ENCODE measurements around the gene ZNF304.
A peak's percentile ranks its signal among the peaks of the same experiment; 100 is the strongest.

The ZNF304 gene

GRCh38 chr19:57382806-57383488, 31.9 kb downstream of the ZNF304 start:
- no peaks in the 10 kb centered on the region for H3K4me1 Mint-ChIP-seq
- DNase-seq (ENCODE audit: low spot score in 2 of 2) (no peak), ATAC-seq (no peak)
- no peaks in the 10 kb centered on the region for H3K36me3 Mint-ChIP-seq
- H3K27ac Mint-ChIP-seq = no peak overlapping the region
- H3K9me3 Mint-ChIP-seq = peaks cover 12% of the 10 kb centered on the region
- no peak overlapping the region for H3K4me3 Mint-ChIP-seq

GRCh38 chr19:57389194-57389729, 38.2 kb downstream of the ZNF304 start:
- peak overlapping the region; percentile 97 for H3K27ac Mint-ChIP-seq

GRCh38 chr19:57389730-57390598, 38.9 kb downstream of the ZNF304 start, which contains the start of gene ZNF548:
ZNF548 (plus strand) TSS chr19:57389854; CDS start chr19:57390100, 246 bp downstream.
- peaks cover 10% of the 10 kb centered on the region for H3K9me3 Mint-ChIP-seq

More at GRCh38 chr19:57389194-57389729, 38.2 kb downstream of the ZNF304 start:
- peaks cover 15% of the 10 kb centered on the region for H3K36me3 Mint-ChIP-seq
- peaks cover 37% of the 10 kb centered on the region for H3K4me1 Mint-ChIP-seq
- H3K4me3 Mint-ChIP-seq = peak overlapping the region; percentile 94
- ATAC-seq = no peak
- no peak for DNase-seq (ENCODE audit: low spot score in 2 of 2)
- peaks cover 7% of the 10 kb centered on the region for H3K9me3 Mint-ChIP-seq

GRCh38 chr19:57395710-57396109, 44.6 kb downstream of the ZNF304 start:
- ATAC-seq = no peak
- Mint-ChIP-seq H3K36me3 (peaks cover 55% of the 10 kb centered on the region), H3K27ac (no peak overlapping the region), H3K4me3 (no peak overlapping the region), H3K9me3 (peaks cover 35% of the 10 kb centered on the region), H3K4me1 (peaks cover 39% of the 10 kb centered on the region)
- no peak for DNase-seq (ENCODE audit: low spot score in 2 of 2)

More at GRCh38 chr19:57389730-57390598, 38.9 kb downstream of the ZNF304 start, which contains the start of gene ZNF548:
- DNase-seq (ENCODE audit: low spot score in 2 of 2) (peak; percentile 86 to 98), ATAC-seq (peak; percentile 99)
- Mint-ChIP-seq H3K4me1 (peaks cover 44% of the 10 kb centered on the region), H3K36me3 (peaks cover 20% of the 10 kb centered on the region), H3K4me3 (peak within 1 kb of the TSS; percentile 94), H3K27ac (peak within 1 kb of the TSS; percentile 97)

GRCh38 chr19:57398868-57399267, 47.8 kb downstream of the ZNF304 start:
- no peak for ATAC-seq
- Mint-ChIP-seq H3K4me1 (peaks cover 23% of the 10 kb centered on the region), H3K27ac (no peak overlapping the region), H3K9me3 (peaks cover 38% of the 10 kb centered on the region), H3K4me3 (no peak overlapping the region), H3K36me3 (peaks cover 55% of the 10 kb centered on the region)
- no peak for DNase-seq (ENCODE audit: low spot score in 2 of 2)

- Mint-ChIP-seq H3K27ac (no peak overlapping the region), H3K36me3 (peaks cover 8% of the 10 kb centered on the region), H3K4me1 (no peaks in the 10 kb centered on the region), H3K4me3 (no peak overlapping the region), H3K9me3 (peaks cover 8% of the 10 kb centered on the region)
- ATAC-seq = no peak
- DNase-seq (ENCODE audit: low spot score in 2 of 2) = no peak
Observed at GRCh38 chr19:57403737-57404563, 52.9 kb downstream of the ZNF304 start.

- Mint-ChIP-seq H3K9me3 (peaks cover 2% of the 10 kb centered on the region), H3K4me1 (peaks cover 12% of the 10 kb centered on the region), H3K4me3 (no peak overlapping the region), H3K36me3 (no peaks in the 10 kb centered on the region), H3K27ac (no peak overlapping the region)
- DNase-seq (ENCODE audit: low spot score in 2 of 2) = peak; percentile 38 to 77
- ATAC-seq = peak; percentile 55
Observed at GRCh38 chr19:57406516-57407123, 55.5 kb downstream of the ZNF304 start.

Measured in stimulated activated effector memory CD8-positive, alpha-beta T cell treated with anti-CD3 and anti-CD28 coated beads, Interleukin-12 subunit alpha, Interleukin-12 subunit beta, amount 100 ng/mL, for 72 hours (primary cell).